ENCODE data around the gene DAPK3.

The DAPK3 gene

GRCh38 chr19:3910105-3910504 lies 60.8 kb downstream of the DAPK3 start:
- TF ChIP-seq, protein P1, sequence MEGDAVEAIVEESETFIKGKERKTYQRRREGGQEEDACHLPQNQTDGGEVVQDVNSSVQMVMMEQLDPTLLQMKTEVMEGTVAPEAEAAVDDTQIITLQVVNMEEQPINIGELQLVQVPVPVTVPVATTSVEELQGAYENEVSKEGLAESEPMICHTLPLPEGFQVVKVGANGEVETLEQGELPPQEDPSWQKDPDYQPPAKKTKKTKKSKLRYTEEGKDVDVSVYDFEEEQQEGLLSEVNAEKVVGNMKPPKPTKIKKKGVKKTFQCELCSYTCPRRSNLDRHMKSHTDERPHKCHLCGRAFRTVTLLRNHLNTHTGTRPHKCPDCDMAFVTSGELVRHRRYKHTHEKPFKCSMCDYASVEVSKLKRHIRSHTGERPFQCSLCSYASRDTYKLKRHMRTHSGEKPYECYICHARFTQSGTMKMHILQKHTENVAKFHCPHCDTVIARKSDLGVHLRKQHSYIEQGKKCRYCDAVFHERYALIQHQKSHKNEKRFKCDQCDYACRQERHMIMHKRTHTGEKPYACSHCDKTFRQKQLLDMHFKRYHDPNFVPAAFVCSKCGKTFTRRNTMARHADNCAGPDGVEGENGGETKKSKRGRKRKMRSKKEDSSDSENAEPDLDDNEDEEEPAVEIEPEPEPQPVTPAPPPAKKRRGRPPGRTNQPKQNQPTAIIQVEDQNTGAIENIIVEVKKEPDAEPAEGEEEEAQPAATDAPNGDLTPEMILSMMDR (IDR thresholded peaks at IDR 0.05; ENCODE audit: low read depth, low read length, missing control alignments) = no peak
- no peaks in the 10 kb centered on the region for H3K27me3 ChIP-seq (replicated peaks)
- no peak overlapping the region for H3K27ac ChIP-seq
- H3K4me3 ChIP-seq (ENCODE audit: low read depth, low read length) = no peak overlapping the region
- in situ Hi-C loops (cut with HindIII; ENCODE audit: low pct_ligation_motif_present, low sequenced_read_pairs) = no loop called here
- H3K36me3 ChIP-seq (replicated peaks) = no peaks in the 10 kb centered on the region
- no peak for DNase-seq

Measured in brain microvascular endothelial cell (primary cell).